DND-41 (cell line): ENCODE measurements around the gene TMEM237.

ENCODE experiments used
- ATAC-seq: fragments of 200-7000 bp; cut with Tn5 transposase; 3 replicates; pipeline ENCODE4 v1.9.1; 2021; ENCODE audit warnings: low read depth; ENCODE audit not compliant: insufficient read depth
- DNase-seq: peaks from one replicate; pipeline ENCODE4 v3.0.0-alpha.2; 2020
- H2AFZ ChIP-seq: 2 replicates; pipeline ENCODE4 v1.6.0; 2012; ENCODE audit warnings: low read depth, low read length
- H3K27ac ChIP-seq: 2 replicates; pipeline ENCODE4 v1.5.1; 2012; ENCODE audit warnings: low read length, inconsistent platforms
- H3K27me3 ChIP-seq: fragments of 200-600 bp; sonication (generic); 2 replicates; pipeline ENCODE4 v1.6.0; 2012; ENCODE audit warnings: low read length, mild to moderate bottlenecking, inconsistent platforms; ENCODE audit not compliant: insufficient read depth, poor library complexity
- H3K36me3 ChIP-seq: 2 replicates; pipeline ENCODE4 v1.5.1; 2012; ENCODE audit warnings: low read length, inconsistent platforms; ENCODE audit not compliant: insufficient read depth
- H3K4me1 ChIP-seq: 2 replicates; pipeline ENCODE4 v1.5.1; 2012; ENCODE audit warnings: mild to moderate bottlenecking, low read length; ENCODE audit not compliant: insufficient read depth
- H3K4me2 ChIP-seq: 2 replicates; pipeline ENCODE4 v1.6.0; 2012; ENCODE audit warnings: mild to moderate bottlenecking, moderate library complexity, low read length, inconsistent platforms; ENCODE audit not compliant: insufficient read depth
- H3K4me3 ChIP-seq, 2 experiments: fragments of 200-600 bp in 1 of 2; shearing (Covaris generic) in 1 of 2; 2 replicates each; pipeline ENCODE4 v1.5.1; 2012 to 2016; ENCODE audit warnings: inconsistent platforms in 2 of 2, low read length in 2 of 2, mild to moderate bottlenecking in 2 of 2, low read depth in 1 of 2, moderate library complexity in 1 of 2
- H3K79me2 ChIP-seq: 2 replicates; pipeline ENCODE4 v1.6.0; 2012; ENCODE audit warnings: low read length, inconsistent platforms; ENCODE audit not compliant: insufficient read depth
- H3K9ac ChIP-seq: 2 replicates; pipeline ENCODE4 v1.6.0; 2012; ENCODE audit warnings: low read depth, mild to moderate bottlenecking, inconsistent platforms, low read length, moderate library complexity
- H3K9me3 ChIP-seq: 2 replicates; pipeline ENCODE4 v1.5.1; 2012; ENCODE audit warnings: low read length, moderate library complexity, mild to moderate bottlenecking, inconsistent platforms; ENCODE audit not compliant: insufficient read depth, severe bottlenecking
- H4K20me1 ChIP-seq: 2 replicates; pipeline ENCODE4 v1.6.0; 2012; ENCODE audit warnings: low read length; ENCODE audit not compliant: insufficient read depth
- EZH2 ChIP-seq: IDR thresholded peaks from 3 replicates; pipeline ENCODE4 v1.6.1; 2012; ENCODE audit warnings: borderline replicate concordance, low read depth, mild to moderate bottlenecking, moderate library complexity, low read length, inconsistent platforms; ENCODE audit not compliant: severe bottlenecking
- TF ChIP-seq, protein P1 (sequence below): IDR thresholded peaks from 2 replicates; pipeline ENCODE4 v1.5.1; 2012; ENCODE audit warnings: borderline replicate concordance, low read length, moderate library complexity, mild to moderate bottlenecking; ENCODE audit not compliant: poor library complexity, severe bottlenecking; ENCODE audit errors: extremely low read depth

The TMEM237 gene

DNA sequence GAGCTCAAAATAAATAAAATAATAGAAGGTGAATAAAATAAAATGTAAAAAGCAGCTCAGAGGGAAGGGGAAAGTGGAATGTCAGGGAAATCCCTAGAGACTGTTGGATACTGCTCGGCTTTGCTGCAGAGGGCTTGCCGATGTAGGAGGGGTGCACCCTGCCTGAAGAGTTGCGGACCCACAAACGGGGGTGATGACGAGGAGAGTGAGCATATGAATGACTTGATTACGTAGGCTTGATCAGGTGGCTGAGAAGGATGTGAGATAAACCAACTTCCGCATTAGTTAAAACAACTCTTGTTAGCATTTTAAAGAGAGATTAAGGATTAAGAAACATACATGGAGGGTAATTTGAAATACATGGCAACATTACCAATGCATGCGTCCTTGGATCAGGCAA, 21.0 kb upstream of the TMEM237 start:
- Histone ChIP-seq H3K9me3 (no peaks in the 10 kb centered on the region), H3K36me3 (no peaks in the 10 kb centered on the region), H3K27ac (no peak overlapping the region), H2AFZ (no peak overlapping the region), H3K4me3 (no peak overlapping the region), H3K27me3 (no peaks in the 10 kb centered on the region), H3K79me2 (no peaks in the 10 kb centered on the region), H3K4me1 (no peaks in the 10 kb centered on the region), H4K20me1 (no peaks in the 10 kb centered on the region), H3K9ac (no peak overlapping the region), H3K4me2 (no peak overlapping the region)
- ATAC-seq: no peak
- no peak for DNase-seq
- TF ChIP-seq, protein P1, sequence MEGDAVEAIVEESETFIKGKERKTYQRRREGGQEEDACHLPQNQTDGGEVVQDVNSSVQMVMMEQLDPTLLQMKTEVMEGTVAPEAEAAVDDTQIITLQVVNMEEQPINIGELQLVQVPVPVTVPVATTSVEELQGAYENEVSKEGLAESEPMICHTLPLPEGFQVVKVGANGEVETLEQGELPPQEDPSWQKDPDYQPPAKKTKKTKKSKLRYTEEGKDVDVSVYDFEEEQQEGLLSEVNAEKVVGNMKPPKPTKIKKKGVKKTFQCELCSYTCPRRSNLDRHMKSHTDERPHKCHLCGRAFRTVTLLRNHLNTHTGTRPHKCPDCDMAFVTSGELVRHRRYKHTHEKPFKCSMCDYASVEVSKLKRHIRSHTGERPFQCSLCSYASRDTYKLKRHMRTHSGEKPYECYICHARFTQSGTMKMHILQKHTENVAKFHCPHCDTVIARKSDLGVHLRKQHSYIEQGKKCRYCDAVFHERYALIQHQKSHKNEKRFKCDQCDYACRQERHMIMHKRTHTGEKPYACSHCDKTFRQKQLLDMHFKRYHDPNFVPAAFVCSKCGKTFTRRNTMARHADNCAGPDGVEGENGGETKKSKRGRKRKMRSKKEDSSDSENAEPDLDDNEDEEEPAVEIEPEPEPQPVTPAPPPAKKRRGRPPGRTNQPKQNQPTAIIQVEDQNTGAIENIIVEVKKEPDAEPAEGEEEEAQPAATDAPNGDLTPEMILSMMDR: no peak
- TF ChIP-seq EZH2: no peak

DNA sequence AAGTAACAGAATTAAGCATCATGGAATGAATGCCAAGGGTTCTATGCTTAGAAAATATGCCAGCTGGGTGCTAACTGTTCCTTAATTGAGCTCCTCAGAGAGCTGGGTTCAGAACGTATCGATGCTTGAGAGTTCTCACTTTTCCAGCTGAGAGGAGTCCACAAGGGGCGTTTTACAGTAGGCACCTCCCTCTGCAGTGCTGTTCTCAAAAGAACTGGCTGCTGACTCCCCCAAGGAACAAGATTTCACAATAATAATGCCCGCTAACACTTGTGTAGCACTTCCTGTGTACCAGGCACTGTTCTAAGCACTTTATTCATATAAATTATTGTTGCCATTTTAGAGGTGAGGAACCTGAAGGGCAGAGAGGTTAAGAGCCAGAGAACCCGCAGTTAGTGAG, 18.1 kb upstream of the TMEM237 start:
- Histone ChIP-seq H2AFZ (no peak overlapping the region), H3K9ac (no peak overlapping the region), H3K27ac (no peak overlapping the region), H3K36me3 (no peaks in the 10 kb centered on the region), H3K79me2 (no peaks in the 10 kb centered on the region), H3K4me3 (no peak overlapping the region), H4K20me1 (no peaks in the 10 kb centered on the region), H3K27me3 (peaks cover 10% of the 10 kb centered on the region), H3K9me3 (no peaks in the 10 kb centered on the region), H3K4me1 (no peaks in the 10 kb centered on the region), H3K4me2 (no peak overlapping the region)
- ATAC-seq: no peak
- no peak for DNase-seq
- TF ChIP-seq, protein P1: no peak
- TF ChIP-seq EZH2: no peak

DNA sequence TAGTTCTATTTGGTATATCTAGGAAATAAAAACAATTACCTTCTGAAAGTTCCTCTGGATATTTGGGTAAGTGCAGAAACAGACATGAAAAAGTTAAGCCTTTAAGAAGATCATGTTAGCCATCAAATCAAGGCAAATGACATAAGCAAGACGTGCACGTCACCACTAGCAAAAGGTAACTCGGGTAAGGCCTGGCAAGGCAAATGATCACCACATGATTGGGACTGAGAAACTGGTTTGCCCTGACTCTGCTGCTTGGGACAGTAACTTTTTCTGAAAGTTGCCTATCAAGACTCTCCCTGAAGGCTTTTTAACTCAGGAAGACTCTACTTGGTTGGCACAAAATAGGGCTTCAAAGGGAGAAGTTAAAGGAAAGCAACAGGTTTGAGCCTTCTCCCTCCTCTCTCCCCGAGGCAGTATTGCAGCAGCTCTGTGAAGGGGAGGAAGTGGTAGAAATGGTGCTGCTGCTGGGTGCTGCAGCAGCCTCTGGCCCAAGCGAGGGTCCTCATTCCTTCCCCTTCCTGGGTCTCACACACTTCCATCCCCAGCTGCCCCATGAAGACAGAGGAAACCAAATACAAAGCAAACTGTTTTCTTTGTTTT, 17.1 kb upstream of the TMEM237 start:
- H3K27me3 ChIP-seq: peaks cover 10% of the 10 kb centered on the region
- no peaks in the 10 kb centered on the region for H3K79me2 ChIP-seq
- no peaks in the 10 kb centered on the region for H3K4me1 ChIP-seq
- no peak overlapping the region for H3K9ac ChIP-seq
- no peak overlapping the region for H3K4me3 ChIP-seq
- TF ChIP-seq EZH2: no peak
- TF ChIP-seq, protein P1: no peak
- ATAC-seq: peak; percentile 67
- no peaks in the 10 kb centered on the region for H3K36me3 ChIP-seq
- no peaks in the 10 kb centered on the region for H3K9me3 ChIP-seq
- H3K4me2 ChIP-seq: no peak overlapping the region
- H3K27ac ChIP-seq: no peak overlapping the region
- no peak overlapping the region for H2AFZ ChIP-seq
- no peaks in the 10 kb centered on the region for H4K20me1 ChIP-seq
- no peak for DNase-seq

DNA sequence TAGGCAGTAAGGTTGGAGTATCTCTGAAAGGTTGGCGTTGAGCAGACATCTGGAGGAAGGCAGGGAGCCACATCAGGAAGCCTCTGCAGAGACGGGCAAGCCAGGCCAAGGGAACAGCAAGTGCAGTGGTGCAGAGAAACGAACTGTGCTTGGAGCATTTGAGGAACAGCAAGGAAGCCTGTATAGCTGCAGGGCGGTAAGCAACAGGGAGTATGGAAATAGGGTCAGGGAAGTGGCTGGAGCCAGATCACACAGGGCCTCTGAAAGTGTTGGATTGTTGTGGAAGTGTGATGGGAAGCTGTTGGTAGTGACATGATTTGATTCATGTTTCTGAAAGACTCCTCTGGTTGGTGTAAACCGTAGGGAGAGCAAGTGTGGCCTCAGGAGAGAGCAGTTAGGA, 13.4 kb upstream of the TMEM237 start:
- H2AFZ ChIP-seq: no peak overlapping the region; the same call in 1 of the 2 replicates
- no peak for ATAC-seq

More for the DNA sequence above, 13.4 kb upstream of the TMEM237 start:
- no peak for DNase-seq
- Histone ChIP-seq H3K9me3 (no peaks in the 10 kb centered on the region), H3K36me3 (no peaks in the 10 kb centered on the region), H3K4me1 (no peaks in the 10 kb centered on the region), H3K4me2 (no peak overlapping the region), H3K9ac (no peak overlapping the region), H3K79me2 (no peaks in the 10 kb centered on the region), H3K27ac (no peak overlapping the region), H3K4me3 (no peak overlapping the region), H3K27me3 (peaks cover 20% of the 10 kb centered on the region), H4K20me1 (no peaks in the 10 kb centered on the region)
- TF ChIP-seq, protein P1: no peak
- no peak for TF ChIP-seq EZH2
